Inferior parietal cortex (tissue), 1 donor: ENCODE measurements around the gene TMPRSS7.

Experiments used
- DNase-seq: peaks from one replicate; pipeline ENCODE4 v3.0.0-alpha.2; 2016; ENCODE audit errors: extremely low spot score

The TMPRSS7 gene, protein sequence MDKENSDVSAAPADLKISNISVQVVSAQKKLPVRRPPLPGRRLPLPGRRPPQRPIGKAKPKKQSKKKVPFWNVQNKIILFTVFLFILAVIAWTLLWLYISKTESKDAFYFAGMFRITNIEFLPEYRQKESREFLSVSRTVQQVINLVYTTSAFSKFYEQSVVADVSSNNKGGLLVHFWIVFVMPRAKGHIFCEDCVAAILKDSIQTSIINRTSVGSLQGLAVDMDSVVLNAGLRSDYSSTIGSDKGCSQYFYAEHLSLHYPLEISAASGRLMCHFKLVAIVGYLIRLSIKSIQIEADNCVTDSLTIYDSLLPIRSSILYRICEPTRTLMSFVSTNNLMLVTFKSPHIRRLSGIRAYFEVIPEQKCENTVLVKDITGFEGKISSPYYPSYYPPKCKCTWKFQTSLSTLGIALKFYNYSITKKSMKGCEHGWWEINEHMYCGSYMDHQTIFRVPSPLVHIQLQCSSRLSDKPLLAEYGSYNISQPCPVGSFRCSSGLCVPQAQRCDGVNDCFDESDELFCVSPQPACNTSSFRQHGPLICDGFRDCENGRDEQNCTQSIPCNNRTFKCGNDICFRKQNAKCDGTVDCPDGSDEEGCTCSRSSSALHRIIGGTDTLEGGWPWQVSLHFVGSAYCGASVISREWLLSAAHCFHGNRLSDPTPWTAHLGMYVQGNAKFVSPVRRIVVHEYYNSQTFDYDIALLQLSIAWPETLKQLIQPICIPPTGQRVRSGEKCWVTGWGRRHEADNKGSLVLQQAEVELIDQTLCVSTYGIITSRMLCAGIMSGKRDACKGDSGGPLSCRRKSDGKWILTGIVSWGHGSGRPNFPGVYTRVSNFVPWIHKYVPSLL

DNA sequence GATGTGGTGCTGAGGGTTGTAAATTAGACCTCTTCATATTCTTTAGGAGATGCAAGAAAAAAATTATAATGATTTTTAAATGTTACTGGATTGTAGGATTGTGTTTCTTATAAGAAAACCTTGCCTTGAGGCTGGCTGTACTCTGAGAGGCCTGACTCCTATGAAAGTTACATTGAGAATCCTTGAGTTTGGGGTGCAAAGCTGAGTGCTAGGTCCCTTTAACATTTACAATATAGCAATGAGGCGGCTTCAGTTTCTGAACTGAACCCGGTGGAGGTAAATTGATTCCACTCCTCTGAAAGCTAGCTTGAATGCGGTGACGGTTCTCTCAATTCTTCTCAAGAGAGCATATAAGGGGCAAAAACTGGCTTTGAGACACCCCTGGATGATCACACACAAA, at the start of gene TMPRSS7:
TMPRSS7 (plus strand) TSS at position 301 of the 400 bp plus-strand sequence. CDS start 110 bp downstream, outside the sequence.
- DNase-seq: no peak

GRCh38 chr3:111986800-111987199, 47.7 kb upstream of the TMPRSS7 start:
- no peak for DNase-seq

DNA sequence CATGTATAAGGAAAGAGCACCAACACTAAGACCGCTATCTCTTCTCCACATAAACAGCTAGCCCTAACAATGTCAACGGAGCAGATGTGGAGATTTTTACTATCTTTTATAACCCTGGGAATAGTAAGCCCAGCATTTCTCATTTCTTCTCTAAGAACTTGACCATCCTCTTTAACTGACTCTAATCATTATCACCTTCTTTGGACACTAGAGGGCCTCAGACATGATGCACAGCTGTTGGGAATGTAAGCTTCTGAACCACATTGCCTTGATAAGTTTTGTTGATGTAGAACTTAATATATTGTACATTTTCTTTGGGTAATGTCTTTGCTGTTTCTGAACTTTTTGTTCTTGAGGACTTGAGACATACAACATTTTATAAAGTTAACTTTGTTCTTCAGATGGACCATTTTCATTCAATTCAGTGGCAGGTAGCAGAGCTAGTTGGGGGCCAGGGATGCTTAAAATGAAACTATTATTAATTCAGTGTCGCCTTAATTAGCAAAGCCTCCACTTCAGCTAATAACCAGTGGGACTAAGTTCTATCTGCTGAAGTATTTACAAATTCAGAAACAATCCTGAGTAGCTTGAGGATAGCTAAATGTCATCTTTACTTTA, 45.4 kb upstream of the TMPRSS7 start:
- DNase-seq: peak; percentile 77

GRCh38 chr3:111993038-111993437, 41.5 kb upstream of the TMPRSS7 start:
- DNase-seq: no peak

GRCh38 chr3:111998636-111999483, 35.7 kb upstream of the TMPRSS7 start, which contains the start of gene TAGLN3:
Gene TAGLN3 (plus strand): TSS chr3:111998922. CDS start chr3:111999423, 501 bp downstream.
- DNase-seq: peak; percentile 43

GRCh38 chr3:111999484-112000324, 34.8 kb upstream of the TMPRSS7 start:
- peak; percentile 59 for DNase-seq

DNA sequence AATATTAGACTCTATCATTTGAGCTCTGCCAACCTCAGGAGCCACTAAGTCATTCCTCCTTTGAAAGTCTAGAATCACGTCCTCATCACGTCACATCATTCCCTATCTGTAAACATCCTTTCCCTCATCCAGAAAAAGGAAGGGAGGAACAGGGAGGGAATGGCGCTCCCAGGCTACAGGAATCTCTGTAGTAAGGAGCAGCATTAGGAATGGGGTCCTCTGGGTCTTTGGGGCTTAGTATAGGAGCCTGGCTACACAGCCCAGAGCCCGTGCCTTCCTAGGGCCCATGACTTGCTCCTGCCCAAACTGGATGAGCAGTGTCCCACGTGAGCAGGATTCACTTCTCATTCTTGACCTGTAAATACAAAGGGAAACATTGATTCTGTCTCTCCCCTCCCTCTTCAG, 34.2 kb upstream of the TMPRSS7 start:
- DNase-seq: peak; percentile 53

DNA sequence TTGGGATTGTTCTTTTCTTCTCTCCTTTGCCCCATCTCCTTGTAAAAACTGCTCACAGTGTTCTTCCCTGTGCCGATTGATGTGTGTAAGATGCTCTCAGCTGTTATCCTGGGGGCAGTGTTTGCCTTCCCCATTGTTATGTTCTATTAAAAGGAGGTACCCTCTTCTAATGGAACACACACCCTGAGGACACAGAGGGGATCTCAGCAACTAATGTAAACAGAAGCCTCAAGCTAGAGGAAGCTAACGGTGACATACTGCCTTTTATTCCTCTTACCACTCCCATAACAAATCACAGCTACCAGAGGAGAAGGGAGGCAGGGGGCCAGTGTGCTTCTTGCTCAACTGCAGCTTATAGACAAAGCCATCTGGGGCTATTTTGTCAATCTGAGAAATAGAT, 33.6 kb upstream of the TMPRSS7 start:
- no peak for DNase-seq

- no peak for DNase-seq
Observed at GRCh38 chr3:112001526-112001925, 33.0 kb upstream of the TMPRSS7 start.

GRCh38 chr3:112002096-112002971, 32.2 kb upstream of the TMPRSS7 start:
- DNase-seq: no peak

DNA sequence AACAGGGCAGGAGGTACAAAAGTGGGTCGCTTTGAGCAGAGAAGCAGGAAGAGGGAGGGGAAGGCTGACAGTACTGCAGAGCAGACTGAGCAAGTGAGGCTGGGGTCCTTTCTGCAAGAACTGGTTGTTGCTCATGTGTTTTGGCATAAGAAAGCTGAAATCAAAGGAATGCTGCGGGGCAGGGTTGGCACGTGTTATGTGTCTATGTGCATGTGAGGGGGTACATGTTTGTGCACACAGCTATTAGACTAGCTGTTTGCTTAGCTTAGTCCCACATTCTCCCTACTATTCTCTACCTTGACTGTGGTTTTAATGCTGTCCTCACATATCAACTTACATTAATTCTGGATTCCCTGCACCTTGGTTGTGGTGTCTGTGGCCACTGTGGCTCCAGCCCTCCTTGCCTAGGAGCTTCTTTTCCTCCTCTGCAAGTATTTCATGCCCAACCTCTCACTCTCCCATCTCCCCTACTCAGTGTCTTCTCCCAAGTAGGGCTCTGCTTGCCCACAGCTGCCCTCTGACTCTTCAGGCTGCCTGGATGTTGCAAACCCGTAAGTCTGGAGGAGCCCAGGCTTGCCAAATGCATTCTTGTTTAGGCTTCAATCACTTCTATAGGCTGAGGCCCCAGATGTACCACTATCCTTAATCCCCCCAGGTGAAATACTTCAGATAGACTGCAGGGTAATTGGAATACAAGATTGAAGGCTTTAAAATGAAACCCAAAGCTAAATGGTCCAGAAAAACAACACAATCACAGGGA, 31.0 kb upstream of the TMPRSS7 start:
- no peak for DNase-seq

DNA sequence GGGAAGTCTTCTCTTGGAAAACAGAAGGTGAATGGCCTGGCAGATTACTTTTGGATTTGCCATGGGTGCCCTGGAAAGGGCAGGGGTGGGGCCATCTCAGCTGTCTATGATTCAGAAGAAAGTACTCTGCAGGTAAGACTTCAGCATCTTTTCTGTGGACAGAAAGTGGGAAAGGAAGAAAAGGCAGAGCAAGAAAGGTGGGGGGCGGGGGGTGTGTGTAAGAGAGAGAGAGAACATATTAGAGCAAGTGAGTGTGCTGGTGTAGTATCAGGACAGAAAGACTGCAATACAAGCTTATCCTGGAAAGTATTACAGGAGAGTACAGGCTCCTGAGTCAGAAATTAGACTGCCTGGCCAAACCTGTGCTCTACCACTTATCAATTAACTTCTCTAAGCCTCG, 30.3 kb upstream of the TMPRSS7 start:
- DNase-seq: no peak

- DNase-seq: no peak
Observed at GRCh38 chr3:112004669-112005068, 29.9 kb upstream of the TMPRSS7 start.

DNA sequence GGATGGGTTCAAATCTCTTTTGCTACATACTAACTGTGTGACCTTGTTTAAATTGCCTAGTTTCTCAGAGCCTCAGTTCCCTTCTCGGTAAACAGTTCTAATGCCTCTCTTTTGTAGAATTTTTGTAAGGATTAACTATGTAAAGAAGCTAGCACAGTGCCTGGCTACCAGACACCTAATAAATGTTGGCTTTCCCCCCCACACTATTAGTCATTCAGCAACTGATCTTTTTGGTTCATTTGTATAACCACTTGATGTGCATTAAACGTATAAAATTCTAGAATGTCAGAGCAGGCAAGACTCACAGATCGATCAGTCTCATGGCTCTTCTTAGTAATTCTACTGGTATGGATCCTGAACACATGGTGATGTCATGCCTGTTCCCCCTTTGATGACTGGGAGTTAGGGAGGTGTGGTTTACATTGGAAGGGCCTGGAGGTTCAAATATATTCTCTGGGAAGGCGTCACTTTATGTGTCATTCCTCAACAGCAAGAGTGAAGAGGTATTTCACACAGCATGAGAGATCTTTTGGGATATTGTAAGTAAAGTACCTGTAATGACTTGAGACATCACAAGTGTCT, 29.4 kb upstream of the TMPRSS7 start:
- DNase-seq: no peak

DNA sequence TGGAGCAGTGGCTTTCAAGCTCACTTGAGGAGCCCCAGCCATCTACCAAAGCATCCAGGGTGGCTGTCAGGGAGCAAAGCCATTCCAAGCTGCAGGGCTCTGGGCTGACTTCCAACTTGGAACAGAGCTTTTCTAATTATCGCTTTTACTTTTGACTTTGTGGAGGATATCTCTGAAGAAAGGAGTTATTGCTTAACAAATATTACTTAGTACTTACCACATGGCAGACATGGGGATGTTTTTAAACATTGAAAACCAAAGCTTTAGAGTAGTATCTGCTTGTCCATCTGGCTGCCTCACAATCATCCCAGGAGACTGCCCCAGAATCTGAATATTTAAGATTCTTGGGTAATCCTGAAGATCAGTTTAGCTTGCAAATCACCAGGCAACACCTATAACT, 26.9 kb upstream of the TMPRSS7 start:
- no peak for DNase-seq

DNA sequence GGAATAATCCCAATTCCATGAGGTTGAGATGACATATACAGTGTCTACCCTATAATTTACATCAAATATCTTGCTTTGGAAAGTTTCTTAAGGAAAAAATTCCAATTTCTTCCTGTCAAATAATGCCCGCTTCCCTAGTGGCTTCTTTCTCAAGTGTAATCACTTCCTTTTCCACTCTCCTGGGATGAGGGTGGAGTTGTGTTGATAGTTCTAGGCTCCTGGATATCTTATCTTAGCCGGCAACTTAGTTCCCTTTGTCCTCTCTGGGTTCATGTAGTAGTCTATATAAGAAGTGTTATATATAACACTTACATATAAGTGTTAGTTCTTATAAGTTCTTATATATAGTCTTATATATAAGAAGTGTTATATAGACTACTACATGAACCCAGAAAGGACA, 24.9 kb upstream of the TMPRSS7 start:
- DNase-seq: no peak

DNA sequence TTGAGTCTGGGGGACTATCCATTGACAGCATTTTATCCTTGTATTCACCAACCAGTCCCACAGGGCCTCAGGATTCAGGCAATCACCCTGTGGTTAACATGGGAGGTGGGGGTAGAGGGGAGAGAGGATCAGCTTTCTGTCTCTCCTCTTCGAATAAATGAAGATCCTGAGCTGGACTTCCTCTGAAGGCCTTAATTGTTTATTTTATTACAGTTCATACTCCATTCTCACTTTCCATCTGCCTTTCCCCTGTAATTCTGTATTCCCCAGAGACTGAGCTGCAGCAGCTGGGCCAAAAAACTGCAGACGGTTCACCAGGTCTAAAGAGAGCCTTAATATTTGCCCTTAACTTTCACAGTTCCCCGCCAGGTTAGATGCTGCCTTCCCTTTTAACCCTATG, 23.9 kb upstream of the TMPRSS7 start:
- no peak for DNase-seq

- no peak for DNase-seq
Observed at GRCh38 chr3:112011376-112011940, 23.1 kb upstream of the TMPRSS7 start.
